ENCODE results near the gene TMEM222.

The TMEM222 gene

DNA sequence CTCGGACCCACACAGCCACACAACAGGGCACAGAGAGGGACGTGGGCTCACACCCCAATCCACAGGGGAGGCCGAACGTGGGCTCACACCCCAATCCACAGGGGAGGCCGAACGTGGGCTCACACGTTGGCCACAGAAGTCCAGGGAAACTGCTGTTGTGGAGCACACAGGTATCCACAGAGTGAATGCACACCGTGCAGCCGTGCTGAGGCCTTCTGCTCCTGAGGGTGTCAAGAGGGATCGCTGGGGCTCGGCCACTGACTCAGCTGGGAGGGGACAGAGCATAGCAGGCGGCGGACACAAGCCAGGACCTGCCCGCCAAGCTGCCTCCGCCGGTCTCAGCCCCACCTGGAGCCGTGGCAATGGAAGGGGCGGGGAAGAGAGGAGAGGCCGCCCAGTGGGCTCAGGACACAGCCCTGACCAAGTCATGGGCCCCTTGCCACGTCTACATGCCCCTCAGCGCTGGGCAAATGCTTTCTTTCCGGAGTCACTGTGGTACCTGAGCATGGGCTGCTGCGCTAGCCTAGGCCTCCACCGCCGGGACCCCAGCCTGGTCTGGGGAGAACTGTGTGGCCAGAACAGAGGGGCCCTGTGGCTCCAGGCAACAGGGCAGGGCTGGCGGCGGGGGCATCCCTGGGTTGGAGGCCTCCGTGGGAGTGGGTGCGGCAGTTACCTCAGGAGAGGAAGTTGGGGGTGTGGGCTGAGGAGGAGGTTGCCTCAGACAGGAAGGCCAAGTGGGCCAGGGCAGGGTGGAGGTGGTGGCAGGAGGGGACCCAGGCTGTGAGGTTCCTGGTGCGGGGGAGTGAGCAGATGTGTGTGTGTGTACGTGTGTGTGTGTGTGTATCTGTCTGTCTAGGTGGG is 21.0 kb downstream of the TMEM222 start:
- peak; percentile 90 for DNase-seq

DNA sequence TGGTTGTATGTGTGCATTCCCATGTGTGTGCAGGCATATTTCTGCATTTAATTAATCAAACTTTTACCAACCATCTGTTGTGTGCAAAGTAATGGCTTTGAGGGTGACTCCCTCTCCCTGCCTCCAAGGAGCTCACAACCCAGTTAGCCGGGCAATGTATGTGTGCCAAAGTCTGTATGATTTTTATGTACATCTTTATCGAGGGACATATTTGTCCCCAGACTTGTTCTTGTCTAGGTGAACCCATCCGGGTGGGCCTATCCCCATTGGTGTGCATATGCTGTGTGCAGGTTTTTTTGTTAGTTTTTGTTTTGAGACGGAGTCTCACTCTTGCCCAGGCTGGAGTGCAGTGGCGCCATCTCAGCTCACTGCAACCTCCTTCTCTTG is 21.7 kb downstream of the TMEM222 start:
- DNase-seq = peak; percentile 70

DNA sequence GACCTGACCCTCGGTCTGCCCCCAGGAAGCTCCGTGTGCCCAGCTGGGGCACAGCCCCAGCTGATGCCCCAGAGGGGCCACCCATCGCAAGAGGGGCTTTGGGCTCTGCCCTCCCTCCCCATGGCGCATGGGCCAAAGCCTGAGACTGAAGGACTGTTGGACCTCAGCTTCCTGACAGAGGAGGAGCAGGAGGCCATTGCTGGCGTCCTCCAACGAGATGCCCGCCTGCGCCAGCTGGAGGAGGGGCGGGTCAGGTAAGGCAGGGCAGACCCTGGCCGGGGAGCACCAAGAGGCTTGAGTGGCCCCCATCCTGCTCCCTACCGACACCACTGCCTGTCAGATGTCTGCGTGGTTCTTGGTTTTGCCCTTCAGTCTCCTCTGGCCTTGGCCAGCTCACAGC is 23.3 kb downstream of the TMEM222 start:
- DNase-seq = no peak

DNA sequence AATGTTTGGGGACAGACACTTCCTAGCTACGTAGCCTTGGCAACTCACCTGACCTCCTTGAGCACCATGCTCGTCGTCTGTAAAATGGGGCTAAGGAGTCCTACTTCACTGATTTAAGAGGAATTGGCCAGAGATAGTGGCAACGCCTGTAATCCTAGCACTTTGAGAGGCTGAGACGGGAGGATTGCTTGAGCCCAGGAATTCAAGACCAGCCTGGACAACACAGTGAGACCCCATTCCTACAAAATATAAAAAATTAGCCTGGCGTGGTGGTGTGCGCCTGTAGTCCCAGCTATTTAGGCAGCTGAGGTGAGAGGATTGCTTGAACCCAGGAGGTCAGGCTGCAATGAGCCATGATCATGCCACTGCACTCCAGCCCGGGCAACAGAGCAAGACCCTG is 24.4 kb downstream of the TMEM222 start:
- no peak for DNase-seq

DNA sequence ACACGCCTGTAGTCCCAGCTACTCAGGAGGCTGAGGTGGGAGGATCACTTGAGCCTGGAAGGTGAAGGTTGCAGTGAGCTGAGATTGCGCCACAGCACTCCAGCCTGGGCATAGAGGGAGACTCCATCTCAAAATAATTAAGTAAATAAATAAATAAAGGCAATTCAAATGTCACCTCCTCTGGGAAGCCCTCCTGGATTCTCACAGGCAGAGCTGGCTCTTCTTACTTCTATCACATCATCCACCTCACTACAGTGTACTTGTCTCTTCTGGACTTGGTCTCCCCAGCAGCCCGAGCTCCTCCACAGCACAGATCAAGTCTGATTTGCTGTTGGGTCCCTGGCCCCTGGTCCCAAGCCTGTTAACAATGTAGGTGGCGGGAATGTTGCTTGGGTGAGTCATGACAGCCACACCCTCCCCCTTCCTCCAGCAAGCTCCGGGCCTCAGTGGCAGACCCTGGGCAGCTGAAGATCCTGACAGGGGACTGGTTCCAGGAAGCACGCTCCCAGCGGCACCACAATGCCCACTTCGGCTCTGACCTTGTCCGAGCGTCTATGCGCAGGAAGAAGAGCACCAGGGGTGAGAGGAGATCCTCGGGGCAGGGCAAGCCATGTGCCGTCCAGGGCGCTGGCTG is 25.1 kb downstream of the TMEM222 start:
- DNase-seq = no peak

DNA sequence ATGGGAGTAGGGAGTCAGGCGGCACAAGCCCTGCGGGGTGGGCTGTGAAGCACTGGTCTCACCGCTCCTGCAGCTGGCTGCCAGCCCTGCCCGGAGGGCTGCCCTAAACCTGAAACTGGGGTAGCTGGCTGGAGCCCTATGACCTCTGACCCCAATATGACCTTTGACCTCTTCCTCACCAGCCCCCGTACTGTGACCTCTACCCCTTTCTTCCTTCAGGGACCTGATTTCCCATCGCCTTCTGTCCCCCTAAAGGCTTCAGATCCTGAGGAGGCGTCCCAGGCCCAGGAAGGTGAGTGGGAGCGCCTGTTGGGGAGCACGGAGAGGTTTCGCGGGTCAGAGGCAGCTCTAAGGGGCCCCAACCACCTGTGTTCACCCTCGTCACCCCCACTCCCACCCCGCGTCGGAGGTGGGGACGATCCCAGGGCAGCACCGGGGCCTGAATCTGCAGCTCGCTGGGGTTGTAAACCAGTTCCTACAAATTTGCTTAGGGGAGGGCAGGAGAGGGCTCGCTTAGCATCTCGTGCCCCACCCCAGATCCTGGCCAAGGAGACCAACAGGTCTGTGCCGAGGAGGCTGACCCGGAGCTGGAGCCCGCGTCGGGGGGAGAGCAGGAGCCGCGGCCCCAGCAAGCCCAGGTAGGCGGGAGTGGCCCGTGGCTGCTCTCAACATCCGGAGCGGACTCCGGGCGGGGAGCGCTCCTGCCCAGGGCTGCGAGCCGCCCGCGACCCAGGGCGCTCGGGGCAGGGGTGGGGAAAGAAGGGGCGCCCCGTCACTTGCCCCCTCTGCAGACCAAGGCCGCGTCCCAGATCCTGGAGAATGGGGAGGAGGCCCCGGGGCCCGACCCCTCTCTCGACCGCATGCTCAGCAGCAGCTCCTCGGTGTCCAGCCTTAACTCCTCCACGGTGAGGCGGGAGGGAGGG is 27.2 kb downstream of the TMEM222 start:
- DNase-seq = peak; percentile 61

DNA sequence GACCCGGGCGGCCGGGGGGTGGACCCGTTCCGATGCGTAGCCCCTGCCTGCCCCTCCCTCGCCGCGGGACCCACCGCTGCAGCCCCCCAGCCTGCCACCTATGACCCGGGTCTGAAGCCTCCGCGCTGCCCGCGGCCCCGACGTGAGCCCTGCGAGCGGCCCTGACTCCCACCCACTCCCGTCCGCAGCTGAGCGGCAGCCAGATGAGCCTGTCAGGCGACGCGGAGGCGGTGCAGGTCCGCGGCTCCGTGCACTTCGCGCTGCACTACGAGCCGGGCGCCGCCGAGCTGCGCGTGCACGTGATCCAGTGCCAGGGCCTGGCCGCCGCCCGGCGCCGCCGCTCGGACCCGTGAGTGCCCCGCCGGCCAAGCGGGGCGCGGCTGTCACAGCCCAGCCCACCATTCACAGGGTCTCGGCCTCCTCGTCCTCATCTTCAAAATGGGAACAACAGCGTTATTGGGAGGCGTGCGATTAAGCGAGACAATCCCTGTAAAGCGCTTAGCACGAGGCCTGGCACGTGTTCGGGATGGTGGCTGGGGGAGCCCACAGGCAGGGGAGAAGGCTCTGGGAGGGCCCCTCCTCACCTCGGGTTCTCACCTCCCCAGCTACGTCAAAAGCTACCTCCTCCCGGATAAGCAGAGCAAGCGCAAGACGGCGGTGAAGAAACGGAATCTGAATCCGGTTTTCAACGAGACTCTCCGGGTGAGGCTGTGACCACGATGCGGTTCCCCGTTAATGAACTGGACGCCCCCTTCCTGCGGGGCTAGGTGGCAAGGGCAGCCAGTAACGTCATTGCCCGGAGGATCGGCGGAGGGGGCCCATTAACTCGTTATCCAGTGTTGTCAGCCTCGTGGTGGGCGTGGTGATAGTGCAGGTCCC is 28.1 kb downstream of the TMEM222 start:
- DNase-seq = no peak

DNA sequence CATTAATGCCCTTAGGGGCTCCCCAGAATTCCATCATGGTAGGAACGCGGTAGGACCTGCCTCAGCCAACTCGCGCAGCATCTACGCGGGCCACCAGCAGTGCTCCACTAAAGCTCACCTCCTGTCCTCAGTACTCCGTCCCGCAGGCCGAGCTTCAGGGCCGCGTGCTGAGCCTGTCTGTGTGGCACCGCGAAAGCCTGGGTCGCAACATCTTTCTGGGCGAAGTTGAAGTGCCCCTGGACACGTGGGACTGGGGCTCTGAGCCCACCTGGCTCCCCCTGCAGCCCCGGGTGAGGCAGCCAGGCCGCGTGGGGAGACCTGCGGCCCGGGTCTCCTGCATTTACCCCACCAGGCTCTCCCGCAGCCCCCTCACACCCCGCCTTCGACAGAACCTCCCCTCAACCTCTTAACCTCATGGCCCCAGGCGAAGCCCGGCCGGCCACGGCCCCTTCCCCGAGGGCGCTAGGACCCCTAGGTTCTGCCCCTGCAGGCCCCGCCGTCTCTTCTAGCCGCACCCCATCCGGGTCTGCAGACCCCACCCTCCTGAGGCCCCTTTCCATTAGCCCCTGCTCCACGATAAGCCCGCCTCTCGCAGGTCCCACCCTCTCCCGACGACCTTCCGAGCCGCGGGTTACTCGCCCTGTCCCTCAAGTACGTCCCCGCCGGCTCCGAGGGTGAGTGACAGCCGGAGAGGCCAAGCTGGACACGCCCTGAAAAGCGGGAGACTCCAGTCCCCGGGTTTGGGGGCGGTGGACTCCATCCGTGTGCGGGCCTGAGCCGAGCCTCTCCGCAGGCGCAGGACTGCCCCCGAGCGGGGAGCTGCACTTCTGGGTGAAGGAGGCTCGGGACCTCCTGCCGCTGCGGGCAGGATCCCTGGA is 28.9 kb downstream of the TMEM222 start:
- DNase-seq = peak; percentile 73

DNA sequence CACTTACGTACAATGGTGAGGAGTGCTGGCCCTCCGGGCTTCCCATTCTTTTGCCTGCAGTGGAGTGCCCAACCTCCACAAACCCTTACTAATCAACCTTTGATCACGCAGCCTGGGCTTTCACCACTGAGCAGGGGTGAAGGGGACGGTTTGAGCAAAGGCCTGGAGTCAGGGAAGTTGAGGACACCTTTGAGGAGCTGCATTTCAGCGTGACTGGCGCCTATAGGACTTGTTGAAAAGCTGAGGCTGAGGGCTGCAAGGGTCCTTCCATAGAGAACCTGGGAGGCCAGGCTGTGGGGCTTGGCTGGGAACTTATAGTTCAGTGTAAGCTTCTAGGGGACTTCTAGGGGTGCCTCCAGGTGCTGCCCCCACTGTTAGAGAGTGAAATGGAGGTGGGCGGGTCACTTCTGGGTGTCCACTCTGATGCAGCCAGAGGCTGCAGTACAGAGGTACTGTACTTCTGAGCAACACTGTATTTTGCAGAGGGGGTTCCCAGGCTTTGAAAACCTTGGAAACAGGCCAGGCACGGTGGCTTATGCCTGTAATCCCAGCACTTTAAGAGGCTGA is 29.7 kb downstream of the TMEM222 start:
- DNase-seq = no peak

DNA sequence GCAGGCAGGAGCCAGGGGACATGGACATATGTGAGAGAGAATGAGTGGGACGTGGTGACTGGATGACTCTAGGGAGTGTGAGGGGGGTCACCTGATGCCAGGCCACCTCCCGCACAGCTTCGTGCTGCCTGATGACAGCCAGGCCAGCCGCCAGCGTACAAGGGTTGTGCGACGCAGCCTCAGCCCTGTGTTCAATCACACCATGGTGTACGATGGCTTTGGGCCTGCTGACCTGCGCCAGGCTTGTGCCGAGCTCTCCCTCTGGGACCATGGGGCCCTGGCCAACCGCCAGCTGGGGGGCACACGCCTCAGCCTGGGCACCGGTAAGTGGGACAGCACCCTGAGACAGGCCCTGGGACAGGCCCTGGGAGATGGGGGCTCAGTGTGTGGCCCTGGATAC is 31.2 kb downstream of the TMEM222 start:
- no peak for DNase-seq

DNA sequence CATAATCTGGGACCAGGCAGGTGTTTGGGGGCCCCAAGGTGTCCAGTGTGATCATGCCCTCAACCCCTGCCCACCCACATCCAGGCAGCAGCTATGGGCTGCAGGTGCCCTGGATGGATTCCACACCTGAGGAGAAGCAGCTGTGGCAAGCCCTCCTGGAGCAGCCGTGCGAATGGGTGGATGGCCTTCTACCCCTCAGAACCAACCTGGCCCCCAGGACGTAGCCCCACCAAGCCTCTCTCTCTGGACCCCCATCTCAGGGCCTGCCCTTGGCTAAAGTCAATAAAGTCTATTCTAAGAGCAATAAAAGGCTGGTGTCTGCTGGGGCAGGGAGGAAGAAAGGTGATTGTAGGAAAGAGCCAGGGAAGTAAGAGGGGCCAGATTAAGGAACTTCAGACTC is 31.7 kb downstream of the TMEM222 start:
- DNase-seq = no peak

DNA sequence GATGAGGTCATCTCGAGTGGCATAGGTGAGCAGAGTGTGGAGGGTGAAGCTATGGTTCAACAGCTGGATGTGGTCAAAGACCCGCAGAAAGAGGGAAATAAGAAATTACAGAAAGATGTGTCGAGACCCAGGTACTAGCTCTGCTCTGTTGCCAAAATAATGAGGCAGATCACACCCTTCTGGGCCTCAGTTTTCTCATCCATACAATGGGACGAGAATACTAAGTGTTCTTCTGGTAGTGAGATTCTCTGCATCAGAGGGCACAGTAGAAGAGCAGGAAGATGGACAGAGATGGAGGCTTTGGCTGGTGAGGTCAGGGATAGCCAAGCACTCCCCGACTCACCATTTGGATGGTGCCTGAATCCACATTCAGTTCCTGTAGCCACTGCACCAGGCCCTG is 33.7 kb downstream of the TMEM222 start:
- DNase-seq = no peak

DNA sequence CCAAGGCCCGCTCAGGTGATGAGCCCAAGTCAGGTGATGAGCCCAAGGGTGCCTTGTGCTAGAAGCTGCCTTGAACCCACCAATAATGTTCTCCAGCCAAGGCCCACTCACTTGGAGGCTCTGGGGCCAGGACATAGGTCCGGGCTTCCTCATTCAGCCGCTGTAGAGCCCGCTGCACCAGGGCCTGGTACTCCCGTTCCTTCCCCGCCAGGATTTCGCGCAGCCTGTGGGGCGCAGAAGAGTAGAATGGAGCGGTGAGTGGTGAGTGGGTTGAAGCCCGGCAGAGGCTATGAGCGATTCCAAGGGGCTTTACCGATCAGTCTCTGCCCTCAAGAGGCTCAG is 34.3 kb downstream of the TMEM222 start:
- no peak for DNase-seq

DNA sequence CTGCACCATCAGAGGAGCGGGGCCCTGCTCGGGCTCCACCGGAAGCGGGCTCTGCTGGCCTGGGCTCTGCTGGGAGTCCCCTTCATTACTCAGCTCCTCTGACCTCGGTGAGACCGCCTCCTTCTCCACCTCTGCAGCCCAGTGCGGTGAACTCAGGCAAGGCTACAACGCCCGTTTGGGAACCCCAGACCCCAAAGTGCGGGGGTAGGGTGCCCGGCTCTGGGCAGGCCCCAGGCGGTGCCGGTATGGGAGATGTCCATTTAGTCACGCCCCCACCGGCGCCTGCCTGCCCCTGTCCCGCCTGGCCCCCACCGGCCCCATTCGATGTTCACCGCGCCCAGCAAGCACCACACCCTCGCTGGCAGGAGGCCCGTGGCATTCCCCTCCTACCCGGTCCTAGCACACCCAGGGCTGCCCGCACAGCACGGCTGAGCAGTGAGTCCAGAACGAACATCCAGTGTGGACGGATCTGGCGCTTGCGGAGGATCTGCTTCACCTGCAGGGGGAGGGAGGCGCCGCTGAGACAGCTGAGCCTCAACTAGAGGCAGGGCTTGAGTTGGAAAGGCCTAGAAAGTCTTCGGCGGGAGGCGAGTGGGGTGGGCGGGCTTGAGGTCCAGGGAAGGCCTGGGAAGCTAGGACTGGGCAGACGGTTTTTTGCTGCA is 34.8 kb downstream of the TMEM222 start:
- no peak for DNase-seq

DNA sequence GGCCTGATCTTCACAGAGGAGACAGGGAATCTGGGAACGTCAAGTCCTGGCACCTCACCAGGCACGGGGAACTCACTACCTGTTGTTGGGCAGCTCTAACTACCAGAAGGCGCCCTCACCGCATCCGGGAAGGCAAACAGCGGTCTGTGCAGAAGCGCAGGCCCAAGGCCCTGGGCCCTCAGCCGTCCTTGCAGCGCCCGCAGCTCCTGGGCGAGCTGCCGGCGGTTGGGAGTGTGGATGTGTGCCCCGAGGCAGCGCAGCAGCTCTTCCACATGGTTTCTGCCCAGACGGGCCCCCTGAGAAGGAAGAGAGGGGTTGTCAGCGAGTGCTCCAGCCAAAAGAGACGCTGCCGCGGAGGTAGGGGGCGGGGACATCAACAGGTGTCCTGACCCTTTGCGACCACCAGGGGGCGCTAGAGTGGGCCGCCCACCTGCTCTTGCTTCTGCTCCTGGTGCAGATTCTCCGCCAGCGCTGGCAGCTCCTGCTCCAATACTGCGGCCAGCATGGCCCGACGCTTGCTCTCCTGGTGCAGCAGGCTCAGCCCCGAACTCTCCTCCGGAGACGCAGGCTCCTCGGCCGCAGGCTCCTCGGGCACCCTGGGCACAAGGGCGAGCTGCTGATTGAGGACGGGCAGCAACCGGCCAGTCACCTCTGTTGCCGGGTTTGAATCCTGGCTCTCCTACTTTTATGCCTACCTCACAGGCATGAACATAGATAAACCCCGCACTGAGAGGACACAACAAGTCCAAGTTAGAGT is 35.5 kb downstream of the TMEM222 start:
- peak; percentile 15 for DNase-seq

DNA sequence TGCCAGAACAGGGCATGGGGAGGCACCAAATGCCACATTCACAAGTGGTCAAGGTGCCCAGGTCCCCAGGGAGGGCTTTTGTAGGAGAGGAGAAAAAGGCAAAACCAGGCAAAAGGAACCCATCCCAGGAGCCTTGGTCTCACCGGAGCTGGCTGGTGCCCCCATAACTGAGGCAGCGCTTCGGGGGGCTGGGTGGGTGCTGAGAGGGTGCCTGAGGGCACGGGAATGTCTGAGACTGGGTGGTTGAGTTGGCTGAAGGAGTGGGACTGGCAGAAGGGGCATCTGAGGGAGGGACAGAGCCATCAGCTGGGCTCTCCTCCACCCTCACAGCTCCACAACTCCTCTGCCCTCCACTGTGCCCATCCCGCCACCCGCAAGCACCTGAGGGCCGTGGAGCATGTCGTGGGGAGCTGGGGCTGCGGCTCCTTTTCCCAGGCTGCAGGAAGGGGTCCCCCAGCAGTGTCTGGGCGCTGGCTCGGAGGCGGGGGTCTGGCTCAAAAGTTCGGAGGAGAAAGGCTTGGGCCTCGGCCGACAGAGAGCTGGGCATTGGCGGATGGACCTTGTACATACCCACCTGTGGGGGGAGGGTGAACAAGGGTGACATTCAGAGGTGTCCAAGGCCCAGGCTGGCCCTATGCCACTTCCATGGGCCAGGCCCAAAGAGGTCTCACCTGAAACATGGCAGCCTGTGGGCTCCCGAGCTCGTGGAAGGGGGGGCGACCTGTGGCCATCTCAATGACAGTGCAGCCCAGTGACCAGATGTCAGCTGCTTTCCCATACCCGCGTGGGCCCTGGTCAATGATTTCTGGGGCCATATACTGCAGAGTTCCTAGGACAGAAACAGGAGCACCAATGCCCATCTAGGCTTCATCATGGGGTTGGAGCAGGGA is 36.3 kb downstream of the TMEM222 start:
- DNase-seq = no peak

DNA sequence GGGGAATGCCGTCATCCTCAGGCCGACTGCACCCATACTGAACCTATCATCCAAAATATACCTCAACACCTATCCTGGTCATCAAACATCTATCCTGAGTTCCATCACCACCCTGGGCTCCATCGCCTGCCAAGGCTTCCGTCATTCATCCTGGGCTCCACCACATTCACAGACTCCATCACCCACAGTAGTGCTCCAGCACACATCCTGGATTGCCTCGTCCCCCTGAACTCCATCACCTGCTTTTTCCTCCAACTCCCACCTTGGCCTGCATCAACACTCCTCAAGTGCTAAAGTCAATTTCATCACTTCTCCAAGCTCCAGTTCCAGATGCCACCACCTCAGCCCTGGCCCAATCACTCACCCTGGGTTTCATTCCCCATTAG is 37.0 kb downstream of the TMEM222 start:
- no peak for DNase-seq

DNA sequence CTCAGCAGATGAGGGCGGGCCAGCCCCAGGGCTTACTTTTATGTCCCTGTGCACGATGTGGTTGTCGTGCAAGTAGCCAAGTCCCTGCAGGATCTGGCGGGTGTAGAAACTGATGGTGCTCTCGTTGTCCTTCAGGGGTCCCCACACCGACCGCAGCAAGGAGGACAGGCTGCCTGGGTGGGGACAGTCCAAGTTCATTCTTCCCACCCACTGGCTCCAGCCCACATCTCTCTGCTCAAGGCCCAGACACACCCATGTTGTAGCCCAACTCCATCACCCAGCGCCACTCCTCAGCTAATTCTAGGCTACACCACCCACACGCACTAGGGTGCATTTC is 37.8 kb downstream of the TMEM222 start:
- no peak for DNase-seq

All from DMS79 treated with DMSO at 0.1 percent for 48 hours (cell line).